SK-N-SH (cell line): ENCODE measurements around the gene ADIG.

Source experiments
- CTCF ChIP-seq: fragments of 200-600 bp; sonication (generic); IDR thresholded peaks from 2 replicates; pipeline ENCODE4 v1.6.1; 2017; ENCODE audit warnings: antibody characterized with exemption, mild to moderate bottlenecking, moderate library complexity
- MAX ChIP-seq: IDR thresholded peaks from 2 replicates; pipeline ENCODE4 v1.4.0; 2012; ENCODE audit warnings: low read depth
- USF2 ChIP-seq: fragments of 150-350 bp; IDR thresholded peaks from 2 replicates; pipeline ENCODE4 v1.6.1; 2017; ENCODE audit warnings: antibody characterized with exemption, low read length, low read depth, borderline replicate concordance

- no peak for TF ChIP-seq USF2
- no peak for TF ChIP-seq CTCF
- no peak for TF ChIP-seq MAX
Measured at GRCh38 chr20:38566036-38566598, 14.9 kb upstream of the ADIG start.
